Activated naive CD4-positive, alpha-beta T cell treated with anti-CD3 and anti-CD28 coated beads, Interleukin-2, amount 50 U/mL, for 24 hours (primary cell): ENCODE results near the gene MEPCE.
A peak's percentile ranks its signal among the peaks of the same experiment; 100 is the strongest.

Source experiments
- H3K27ac Mint-ChIP-seq: one replicate; pipeline ENCODE4 v1.8.0; 2021; ENCODE audit warnings: mild to moderate bottlenecking, mixed read lengths
- H3K27me3 Mint-ChIP-seq: one replicate; pipeline ENCODE4 v1.8.0; 2021; ENCODE audit warnings: mixed read lengths
- H3K36me3 Mint-ChIP-seq: one replicate; pipeline ENCODE4 v1.8.0; 2021; ENCODE audit warnings: mixed read lengths
- H3K4me1 Mint-ChIP-seq: one replicate; pipeline ENCODE4 v1.8.0; 2021; ENCODE audit warnings: mixed read lengths
- H3K4me3 Mint-ChIP-seq: one replicate; pipeline ENCODE4 v1.8.0; 2021; ENCODE audit warnings: mild to moderate bottlenecking, mixed read lengths
- H3K9me3 Mint-ChIP-seq: one replicate; pipeline ENCODE4 v1.8.0; 2021; ENCODE audit warnings: mixed read lengths

The MEPCE gene

DNA sequence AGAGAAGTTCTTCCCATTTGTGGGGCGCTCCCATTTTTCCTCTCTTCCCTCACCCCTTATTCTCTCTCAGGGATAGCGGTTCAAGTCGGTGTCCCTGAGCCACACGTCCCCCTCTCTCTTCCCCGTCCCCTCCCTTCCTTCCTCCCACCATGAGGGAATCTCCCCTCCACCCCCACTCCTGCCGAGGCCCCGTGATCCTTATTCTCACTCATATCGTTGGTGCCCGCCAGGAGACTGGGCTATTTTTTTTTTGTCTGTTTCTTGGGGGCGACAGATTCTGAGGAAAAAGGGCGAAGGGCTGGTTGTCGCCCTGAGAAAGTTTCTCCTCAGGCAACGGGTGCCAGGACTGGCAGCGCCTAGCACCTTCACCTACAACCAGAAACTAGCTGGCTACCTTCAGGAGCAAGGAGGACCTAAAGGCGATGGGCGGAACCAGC is 1.9 kb upstream of the MEPCE start:
- Mint-ChIP-seq H3K36me3 (peaks cover 3% of the 10 kb centered on the region), H3K9me3 (no peaks in the 10 kb centered on the region), H3K4me3 (peak overlapping the region; percentile 98), H3K4me1 (peaks cover 26% of the 10 kb centered on the region), H3K27me3 (no peaks in the 10 kb centered on the region), H3K27ac (peak overlapping the region; percentile 99)

- Mint-ChIP-seq H3K36me3 (peaks cover 3% of the 10 kb centered on the region), H3K9me3 (no peaks in the 10 kb centered on the region), H3K4me1 (peaks cover 30% of the 10 kb centered on the region), H3K27me3 (no peaks in the 10 kb centered on the region), H3K4me3 (peak within 1 kb of the TSS; percentile 98), H3K27ac (peak within 1 kb of the TSS; percentile 99)
These were observed 1.2 kb upstream of the MEPCE start, which contains the start of gene ZCWPW1 for GRCh38 chr7:100428199-100428966. Gene ZCWPW1, minus strand, starts transcription at chr7:100428703. Its CDS starts 8,054 bp downstream, at chr7:100420649.

- peaks cover 37% of the 10 kb centered on the region for H3K4me1 Mint-ChIP-seq
These were observed 529 bp upstream of the MEPCE start for GRCh38 chr7:100428967-100429636.

DNA sequence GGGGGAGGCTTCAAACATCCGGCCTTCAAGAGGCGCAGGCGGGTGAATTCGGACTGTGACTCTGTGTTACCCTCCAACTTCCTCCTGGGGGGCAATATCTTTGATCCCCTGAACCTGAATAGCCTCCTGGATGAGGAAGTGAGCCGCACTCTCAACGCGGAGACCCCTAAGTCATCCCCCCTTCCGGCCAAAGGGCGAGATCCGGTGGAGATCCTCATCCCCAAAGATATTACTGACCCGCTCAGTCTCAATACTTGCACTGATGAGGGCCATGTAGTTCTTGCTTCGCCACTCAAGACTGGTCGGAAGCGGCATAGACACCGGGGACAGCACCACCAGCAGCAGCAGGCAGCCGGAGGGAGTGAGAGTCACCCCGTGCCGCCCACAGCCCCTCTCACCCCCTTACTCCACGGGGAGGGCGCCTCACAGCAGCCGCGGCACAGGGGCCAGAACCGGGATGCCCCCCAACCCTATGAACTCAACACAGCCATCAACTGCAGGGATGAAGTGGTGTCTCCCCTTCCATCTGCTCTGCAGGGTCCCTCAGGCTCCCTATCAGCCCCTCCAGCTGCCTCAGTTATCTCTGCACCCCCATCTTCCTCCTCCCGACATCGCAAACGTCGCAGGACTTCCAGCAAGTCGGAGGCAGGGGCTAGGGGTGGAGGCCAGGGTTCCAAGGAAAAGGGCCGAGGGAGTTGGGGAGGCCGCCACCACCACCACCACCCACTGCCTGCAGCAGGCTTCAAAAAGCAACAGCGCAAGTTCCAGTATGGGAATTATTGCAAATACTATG is 1.1 kb downstream of the MEPCE start:
- H3K27ac Mint-ChIP-seq: peak overlapping the region; percentile 76
- peaks cover 15% of the 10 kb centered on the region for H3K36me3 Mint-ChIP-seq
- H3K9me3 Mint-ChIP-seq: no peaks in the 10 kb centered on the region
- H3K4me1 Mint-ChIP-seq: peaks cover 49% of the 10 kb centered on the region
- H3K4me3 Mint-ChIP-seq: peak overlapping the region; percentile 89
- no peaks in the 10 kb centered on the region for H3K27me3 Mint-ChIP-seq

More at GRCh38 chr7:100428967-100429636, 529 bp upstream of the MEPCE start:
- H3K9me3 Mint-ChIP-seq: no peaks in the 10 kb centered on the region
- peak overlapping the region; percentile 99 for H3K27ac Mint-ChIP-seq
- peak overlapping the region; percentile 98 for H3K4me3 Mint-ChIP-seq
- peaks cover 7% of the 10 kb centered on the region for H3K36me3 Mint-ChIP-seq
- H3K27me3 Mint-ChIP-seq: no peaks in the 10 kb centered on the region

DNA sequence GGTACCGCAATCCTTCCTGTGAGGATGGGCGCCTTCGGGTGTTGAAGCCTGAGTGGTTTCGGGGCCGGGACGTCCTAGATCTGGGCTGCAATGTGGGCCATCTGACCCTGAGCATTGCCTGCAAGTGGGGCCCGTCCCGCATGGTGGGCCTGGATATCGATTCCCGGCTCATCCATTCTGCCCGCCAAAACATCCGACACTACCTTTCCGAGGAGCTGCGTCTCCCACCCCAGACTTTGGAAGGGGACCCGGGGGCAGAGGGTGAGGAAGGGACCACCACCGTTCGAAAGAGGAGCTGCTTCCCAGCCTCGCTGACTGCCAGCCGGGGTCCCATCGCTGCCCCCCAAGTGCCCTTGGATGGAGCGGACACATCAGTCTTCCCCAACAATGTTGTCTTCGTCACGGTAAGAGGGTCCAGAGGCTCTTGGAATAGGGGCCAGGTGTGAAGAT is 1.7 kb downstream of the MEPCE start:
- H3K27ac Mint-ChIP-seq: peak overlapping the region; percentile 70
- H3K27me3 Mint-ChIP-seq: no peaks in the 10 kb centered on the region
- peaks cover 45% of the 10 kb centered on the region for H3K4me1 Mint-ChIP-seq
- H3K36me3 Mint-ChIP-seq: peaks cover 15% of the 10 kb centered on the region
- no peaks in the 10 kb centered on the region for H3K9me3 Mint-ChIP-seq
- H3K4me3 Mint-ChIP-seq: peak overlapping the region; percentile 89

DNA sequence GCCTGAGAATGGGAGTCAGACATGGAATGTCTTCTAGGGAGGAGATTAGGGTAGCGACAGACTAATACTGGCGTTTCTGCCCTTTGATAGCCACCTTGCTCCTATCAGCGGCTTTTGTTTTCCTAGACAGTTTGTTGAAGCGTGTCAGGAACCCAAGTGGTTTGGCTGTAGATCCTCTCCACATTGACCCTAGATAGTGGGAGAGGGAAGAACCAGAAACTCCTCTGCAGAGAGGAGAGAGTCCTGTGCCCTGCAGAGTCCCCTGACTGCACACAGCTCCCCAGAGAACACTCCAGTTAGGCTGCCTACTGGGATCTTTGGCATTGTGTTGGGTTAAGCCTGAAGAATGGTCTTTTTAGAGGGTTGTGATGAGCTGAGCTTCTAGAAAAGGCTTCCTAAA is 2.4 kb downstream of the MEPCE start:
- H3K9me3 Mint-ChIP-seq: no peaks in the 10 kb centered on the region
- peaks cover 45% of the 10 kb centered on the region for H3K4me1 Mint-ChIP-seq
- H3K27me3 Mint-ChIP-seq: no peaks in the 10 kb centered on the region
- H3K36me3 Mint-ChIP-seq: peaks cover 15% of the 10 kb centered on the region
- peak overlapping the region; percentile 89 for H3K4me3 Mint-ChIP-seq
- H3K27ac Mint-ChIP-seq: peak overlapping the region; percentile 70

DNA sequence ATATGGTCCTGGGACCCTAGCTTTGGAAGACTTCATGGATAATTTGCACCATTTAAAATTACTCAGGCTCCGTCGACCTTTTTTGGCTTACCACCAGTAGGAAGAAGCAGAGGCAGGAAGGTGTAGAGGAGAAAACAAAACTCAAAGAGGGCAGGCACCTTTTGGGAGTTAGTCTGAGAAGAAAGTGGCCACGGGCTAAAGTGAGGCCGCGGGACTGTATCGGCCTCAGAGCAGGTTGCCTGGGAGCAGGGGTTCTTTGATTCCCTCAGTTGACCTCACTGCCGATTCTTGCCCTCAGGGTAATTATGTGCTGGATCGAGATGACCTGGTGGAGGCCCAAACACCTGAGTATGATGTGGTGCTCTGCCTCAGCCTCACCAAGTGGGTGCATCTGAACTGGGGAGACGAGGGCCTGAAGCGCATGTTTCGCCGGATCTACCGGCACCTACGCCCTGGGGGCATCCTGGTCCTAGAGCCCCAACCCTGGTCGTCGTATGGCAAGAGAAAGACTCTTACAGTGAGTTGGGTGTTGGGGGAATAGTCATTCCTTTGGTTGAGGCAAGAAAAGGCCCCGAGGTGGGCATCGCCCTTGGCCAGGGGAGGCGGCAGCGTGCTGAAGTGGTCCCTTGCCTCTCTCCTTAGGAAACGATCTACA is 3.1 kb downstream of the MEPCE start:
- Mint-ChIP-seq H3K9me3 (no peaks in the 10 kb centered on the region), H3K27me3 (no peaks in the 10 kb centered on the region), H3K4me3 (peak overlapping the region; percentile 89), H3K27ac (peak overlapping the region; percentile 83), H3K4me1 (peaks cover 44% of the 10 kb centered on the region), H3K36me3 (peaks cover 15% of the 10 kb centered on the region)

GRCh38 chr7:100433276-100433591 is 3.6 kb downstream of the MEPCE start:
- H3K9me3 Mint-ChIP-seq: no peaks in the 10 kb centered on the region
- H3K36me3 Mint-ChIP-seq: peaks cover 15% of the 10 kb centered on the region
- H3K4me1 Mint-ChIP-seq: peaks cover 39% of the 10 kb centered on the region
- H3K27ac Mint-ChIP-seq: peak overlapping the region; percentile 83
- no peaks in the 10 kb centered on the region for H3K27me3 Mint-ChIP-seq
- peak overlapping the region; percentile 89 for H3K4me3 Mint-ChIP-seq

DNA sequence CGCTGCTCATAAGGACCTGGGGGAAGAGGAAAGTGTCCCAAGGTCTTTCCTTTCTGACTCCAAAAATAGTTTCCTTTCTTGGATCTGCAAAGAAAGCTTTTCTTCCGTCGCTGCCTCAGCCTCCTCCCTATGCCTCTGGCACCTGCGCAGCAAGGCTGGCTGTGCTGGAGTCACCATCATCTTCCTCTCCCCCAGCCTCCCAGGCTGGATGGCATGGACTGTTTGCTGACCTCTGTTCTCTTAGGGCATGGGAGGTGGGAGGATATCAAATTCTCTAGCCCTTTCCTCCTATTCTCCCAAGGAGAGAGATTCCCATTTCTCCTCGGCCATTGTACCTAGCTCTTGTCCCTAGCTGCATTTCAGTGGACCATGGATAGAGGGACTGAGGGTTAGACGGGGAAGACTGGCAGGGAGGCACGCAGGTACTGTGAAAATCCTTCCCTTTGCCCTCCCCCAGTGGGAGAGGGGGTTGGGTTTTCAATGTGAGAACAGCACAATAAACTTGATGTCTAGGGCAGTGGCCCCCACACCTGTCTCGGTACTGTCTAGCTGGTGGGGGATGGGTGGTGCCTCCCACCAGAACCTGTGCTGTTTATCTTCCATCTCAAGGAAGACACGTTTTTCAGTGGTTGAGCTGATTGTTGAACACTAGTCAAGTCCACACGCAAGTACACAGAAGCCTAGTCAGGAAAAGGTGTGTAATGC is 4.1 kb downstream of the MEPCE start:
- Mint-ChIP-seq H3K36me3 (peaks cover 15% of the 10 kb centered on the region), H3K4me1 (peaks cover 39% of the 10 kb centered on the region), H3K4me3 (peak overlapping the region; percentile 92), H3K27me3 (no peaks in the 10 kb centered on the region), H3K9me3 (no peaks in the 10 kb centered on the region), H3K27ac (peak overlapping the region; percentile 83)

GRCh38 chr7:100434297-100435144 is 4.9 kb downstream of the MEPCE start:
- Mint-ChIP-seq H3K4me3 (peak overlapping the region; percentile 92), H3K4me1 (peaks cover 39% of the 10 kb centered on the region), H3K36me3 (peaks cover 14% of the 10 kb centered on the region), H3K9me3 (no peaks in the 10 kb centered on the region), H3K27me3 (no peaks in the 10 kb centered on the region), H3K27ac (peak overlapping the region; percentile 95)

GRCh38 chr7:100435401-100436304 is 6.0 kb downstream of the MEPCE start:
- Mint-ChIP-seq H3K27me3 (no peaks in the 10 kb centered on the region), H3K27ac (peak overlapping the region; percentile 95), H3K4me3 (peak overlapping the region; percentile 96), H3K9me3 (no peaks in the 10 kb centered on the region), H3K4me1 (peaks cover 39% of the 10 kb centered on the region), H3K36me3 (peaks cover 12% of the 10 kb centered on the region)

- H3K27me3 Mint-ChIP-seq: no peaks in the 10 kb centered on the region
- no peak overlapping the region for H3K27ac Mint-ChIP-seq
- H3K4me1 Mint-ChIP-seq: peaks cover 26% of the 10 kb centered on the region
These were observed 7.8 kb downstream of the MEPCE start for GRCh38 chr7:100437150-100438100.

More at GRCh38 chr7:100437150-100438100, 7.8 kb downstream of the MEPCE start:
- peaks cover 12% of the 10 kb centered on the region for H3K36me3 Mint-ChIP-seq
- no peaks in the 10 kb centered on the region for H3K9me3 Mint-ChIP-seq
- peak overlapping the region; percentile 19 for H3K4me3 Mint-ChIP-seq
